ENCODE measurements around the gene ANKRD27. TPM values are rescaled to one million over a fixed set of nuclear protein-coding genes. Genes with fewer than 3 reads are reported as not detected.
"Not testable (repeated sequence)": the region's sequence is repeated elsewhere in the genome, so short reads cannot be mapped to it uniquely, and the experiment has no call there.

Gene ANKRD27
- total RNA-seq, 4 donors from 2014 or later, result 22.7 to 38.5 (median 30.1) TPM

DNA sequence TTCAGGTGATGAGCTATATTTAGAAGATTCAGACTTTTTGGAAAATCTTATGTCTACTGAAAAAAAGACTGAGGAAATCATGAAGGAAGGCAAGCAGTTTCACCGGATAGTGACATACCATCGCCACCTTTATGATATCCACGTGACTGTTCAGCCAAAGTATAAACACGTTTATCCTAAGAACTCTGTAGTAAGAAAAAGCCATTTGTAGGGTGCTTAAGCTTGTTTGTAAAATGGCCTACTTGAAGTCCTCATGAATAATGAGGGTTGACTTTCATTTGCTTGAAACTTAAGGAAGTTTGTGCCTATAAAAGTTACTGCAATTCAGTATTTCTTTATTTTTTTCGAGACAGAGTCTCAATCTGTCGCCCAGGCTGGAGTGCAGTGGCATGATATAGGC is 36.8 kb upstream of the ANKRD27 start:
- ATAC-seq (ENCODE audit: low FRiP score), result no peak
- TF ChIP-seq, protein P1, sequence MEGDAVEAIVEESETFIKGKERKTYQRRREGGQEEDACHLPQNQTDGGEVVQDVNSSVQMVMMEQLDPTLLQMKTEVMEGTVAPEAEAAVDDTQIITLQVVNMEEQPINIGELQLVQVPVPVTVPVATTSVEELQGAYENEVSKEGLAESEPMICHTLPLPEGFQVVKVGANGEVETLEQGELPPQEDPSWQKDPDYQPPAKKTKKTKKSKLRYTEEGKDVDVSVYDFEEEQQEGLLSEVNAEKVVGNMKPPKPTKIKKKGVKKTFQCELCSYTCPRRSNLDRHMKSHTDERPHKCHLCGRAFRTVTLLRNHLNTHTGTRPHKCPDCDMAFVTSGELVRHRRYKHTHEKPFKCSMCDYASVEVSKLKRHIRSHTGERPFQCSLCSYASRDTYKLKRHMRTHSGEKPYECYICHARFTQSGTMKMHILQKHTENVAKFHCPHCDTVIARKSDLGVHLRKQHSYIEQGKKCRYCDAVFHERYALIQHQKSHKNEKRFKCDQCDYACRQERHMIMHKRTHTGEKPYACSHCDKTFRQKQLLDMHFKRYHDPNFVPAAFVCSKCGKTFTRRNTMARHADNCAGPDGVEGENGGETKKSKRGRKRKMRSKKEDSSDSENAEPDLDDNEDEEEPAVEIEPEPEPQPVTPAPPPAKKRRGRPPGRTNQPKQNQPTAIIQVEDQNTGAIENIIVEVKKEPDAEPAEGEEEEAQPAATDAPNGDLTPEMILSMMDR (IDR thresholded peaks at IDR 0.05), result no peak
- no peak for DNase-seq (ENCODE audit: low spot score)

DNA sequence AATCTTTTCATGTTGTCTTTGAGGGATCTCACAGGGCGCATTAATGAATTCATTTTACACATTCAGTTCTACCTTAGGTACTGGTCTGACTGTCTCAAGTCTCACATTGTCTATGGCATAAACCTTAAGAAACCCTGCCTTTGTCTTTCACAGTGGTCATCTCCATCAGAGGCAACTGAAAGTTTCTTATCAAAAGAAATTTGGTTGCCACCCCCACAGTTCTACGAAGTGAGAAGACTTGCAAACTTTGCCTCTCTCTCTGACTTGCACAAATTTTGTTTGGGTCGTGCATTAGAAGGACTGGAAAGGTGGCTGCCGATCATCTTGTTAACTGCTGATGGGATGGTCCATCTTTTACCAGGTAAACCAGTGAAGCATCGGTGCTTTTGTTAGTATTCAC is 34.1 kb upstream of the ANKRD27 start:
- ATAC-seq (ENCODE audit: low FRiP score), result no peak
- DNase-seq (ENCODE audit: low spot score), result no peak
- TF ChIP-seq, protein P1 (IDR thresholded peaks at IDR 0.05), result no peak

DNA sequence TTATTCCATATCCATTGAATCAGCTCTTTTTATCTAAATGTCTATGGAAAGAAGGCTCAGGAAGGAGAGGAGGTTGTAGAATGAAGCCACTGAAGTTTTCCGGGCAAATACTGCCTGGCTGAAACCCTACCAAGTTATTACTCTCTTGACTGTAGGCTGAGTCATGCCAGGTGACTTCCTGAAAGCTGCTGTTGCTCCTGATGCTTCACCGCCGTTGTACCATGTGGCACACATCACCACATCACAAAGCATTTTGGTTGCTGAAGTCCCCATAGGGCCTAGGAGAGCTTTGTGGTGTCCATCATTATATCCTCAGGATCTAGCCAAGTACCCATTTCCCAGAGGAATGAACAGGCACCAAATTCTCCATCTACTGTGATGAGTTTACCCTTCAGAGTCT is 33.5 kb upstream of the ANKRD27 start:
- ATAC-seq (ENCODE audit: low FRiP score), result no peak
- TF ChIP-seq, protein P1 (IDR thresholded peaks at IDR 0.05), result no peak
- no peak for DNase-seq (ENCODE audit: low spot score)

DNA sequence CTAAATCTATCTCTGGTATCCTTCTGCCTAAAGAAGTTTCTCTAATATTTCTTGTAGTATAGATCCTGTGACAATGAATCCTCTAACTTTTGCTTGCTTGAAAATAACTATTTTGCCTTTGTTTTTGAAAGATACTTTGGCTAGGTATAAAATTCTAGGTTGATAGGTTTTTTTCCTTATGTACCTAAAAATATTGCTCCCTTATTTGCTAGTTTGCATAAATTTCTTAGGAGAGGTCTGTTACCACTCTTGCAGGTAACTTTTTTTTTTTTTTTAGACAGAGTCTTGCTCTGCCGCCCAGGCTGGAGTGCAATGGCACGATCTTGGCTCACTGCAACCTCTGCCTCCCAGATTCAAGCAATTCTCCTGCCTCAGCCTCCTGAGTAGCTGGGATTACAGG is 29.0 kb upstream of the ANKRD27 start:
- ATAC-seq (ENCODE audit: low FRiP score); DNase-seq (ENCODE audit: low spot score): not testable (repeated sequence)

DNA sequence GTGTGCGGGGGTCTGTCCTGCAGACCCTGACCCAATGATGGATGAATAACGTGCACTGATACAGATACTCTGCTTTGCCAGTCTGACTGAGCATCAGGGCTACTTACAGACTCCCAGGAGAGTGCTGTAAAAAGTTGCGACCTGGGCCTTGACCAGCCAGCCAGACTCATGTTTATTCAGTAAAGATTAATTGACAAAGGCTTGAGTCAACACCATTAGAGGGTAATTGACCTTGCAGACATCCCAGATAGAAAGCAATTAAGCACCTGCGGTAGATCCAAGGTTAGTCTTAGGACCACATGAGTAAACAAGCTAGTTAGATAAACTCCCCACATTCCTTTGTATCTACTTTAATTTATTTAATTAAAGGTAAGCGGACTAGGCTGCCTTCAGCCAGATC is 27.0 kb upstream of the ANKRD27 start:
- TF ChIP-seq, protein P1 (IDR thresholded peaks at IDR 0.05), result no peak
- DNase-seq (ENCODE audit: low spot score) (no peak), ATAC-seq (ENCODE audit: low FRiP score) (no peak)

DNA sequence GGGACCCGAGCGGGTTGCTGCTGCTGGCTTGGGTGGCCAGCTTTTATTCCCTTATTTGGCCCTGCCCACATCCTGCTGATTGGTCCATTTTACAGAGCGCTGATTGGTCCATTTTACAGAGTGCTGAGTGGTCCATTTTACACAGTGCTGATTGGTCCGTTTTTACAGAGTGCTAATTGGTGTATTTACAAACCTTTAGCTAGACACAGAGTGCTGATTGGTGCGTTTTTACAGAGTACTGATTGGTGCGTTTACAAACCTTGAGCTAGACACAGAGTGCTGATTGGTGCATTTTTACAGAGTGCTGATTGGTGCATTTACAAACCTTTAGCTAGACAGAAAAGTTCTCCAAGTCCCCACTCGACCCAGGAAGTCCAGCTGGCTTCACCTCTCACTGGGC is 25.1 kb upstream of the ANKRD27 start:
- not testable (repeated sequence) for DNase-seq (ENCODE audit: low spot score); ATAC-seq (ENCODE audit: low FRiP score)

DNA sequence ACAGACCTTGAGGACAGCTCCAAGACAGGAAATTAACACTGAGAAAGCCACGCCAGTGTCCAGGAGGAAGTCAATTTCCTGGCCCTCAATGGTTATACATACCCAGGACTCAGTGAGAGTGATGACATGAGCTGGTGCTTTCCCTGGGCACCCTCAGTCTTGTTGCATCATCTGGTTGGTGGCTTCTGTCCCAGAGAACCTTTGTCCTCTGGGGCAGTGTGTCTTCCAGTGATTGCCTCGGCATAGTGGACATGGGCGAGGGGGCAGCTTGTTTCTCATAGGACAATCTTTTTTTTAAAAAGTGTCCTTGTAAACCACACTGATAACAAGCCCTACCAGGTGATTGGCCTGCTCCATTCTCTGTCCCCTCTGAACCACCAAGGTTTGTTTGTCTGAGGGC is 21.8 kb upstream of the ANKRD27 start:
- ATAC-seq (ENCODE audit: low FRiP score); DNase-seq (ENCODE audit: low spot score): not testable (repeated sequence)

DNA sequence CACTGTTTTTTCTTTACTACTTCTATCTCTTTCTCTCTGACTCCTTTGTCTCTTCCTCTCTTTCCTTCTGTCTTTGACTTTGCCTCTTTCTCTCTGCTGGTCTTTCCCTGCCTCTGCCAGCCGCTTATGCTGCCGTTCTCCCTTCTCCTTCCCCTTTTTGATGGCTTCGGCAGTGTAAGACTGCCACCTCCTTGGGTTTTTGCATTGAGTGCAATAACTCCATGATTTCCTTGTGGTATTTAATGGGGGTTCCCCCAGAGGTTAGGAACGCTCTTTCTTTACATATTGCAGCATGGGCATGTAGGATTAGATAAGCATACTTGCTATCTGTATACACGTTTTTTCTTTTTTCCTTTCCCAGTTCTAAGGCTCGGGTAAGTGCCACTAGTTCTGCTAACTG is 20.5 kb upstream of the ANKRD27 start:
- not testable (repeated sequence) for DNase-seq (ENCODE audit: low spot score); ATAC-seq (ENCODE audit: low FRiP score)

DNA sequence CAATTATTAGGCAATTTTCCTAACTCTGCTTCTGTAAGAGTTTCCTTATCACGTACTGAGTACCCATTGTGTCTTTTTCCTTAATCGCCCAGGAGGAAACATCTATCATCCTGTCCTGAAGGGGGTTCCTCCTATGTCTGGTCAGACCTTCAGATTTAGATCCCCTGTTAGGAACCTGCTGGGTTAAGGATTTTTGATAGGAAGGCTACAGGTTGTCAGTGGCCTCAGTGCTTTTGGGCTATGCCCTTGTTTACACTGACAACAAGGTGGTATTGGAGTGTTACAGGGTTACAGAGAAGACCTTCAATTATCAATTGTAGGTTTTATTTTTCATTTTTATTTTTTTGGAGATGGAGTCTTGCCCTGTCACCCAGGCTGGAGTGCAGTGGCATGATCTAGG is 19.9 kb upstream of the ANKRD27 start:
- not testable (repeated sequence) for DNase-seq (ENCODE audit: low spot score); ATAC-seq (ENCODE audit: low FRiP score)

DNA sequence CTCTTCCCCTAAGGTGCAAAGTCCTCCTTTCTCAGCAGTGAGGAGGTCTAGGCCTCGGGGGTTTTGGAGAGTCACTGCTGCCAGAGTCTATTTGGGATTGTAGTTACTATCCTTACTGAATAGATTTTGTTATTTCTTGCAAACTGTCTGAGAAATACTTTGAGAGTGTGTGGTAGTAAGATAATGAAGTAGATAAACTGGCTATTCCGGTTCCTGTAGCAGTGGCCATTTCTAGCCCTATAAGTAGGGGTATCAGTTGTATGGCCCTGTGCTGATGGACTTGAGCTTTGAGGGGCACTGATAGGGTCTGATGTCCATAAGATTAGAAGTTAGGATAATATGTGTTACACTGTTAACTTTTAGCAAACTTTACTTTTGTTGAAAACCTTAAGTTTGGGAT is 19.3 kb upstream of the ANKRD27 start:
- not testable (repeated sequence) for ATAC-seq (ENCODE audit: low FRiP score); DNase-seq (ENCODE audit: low spot score)

DNA sequence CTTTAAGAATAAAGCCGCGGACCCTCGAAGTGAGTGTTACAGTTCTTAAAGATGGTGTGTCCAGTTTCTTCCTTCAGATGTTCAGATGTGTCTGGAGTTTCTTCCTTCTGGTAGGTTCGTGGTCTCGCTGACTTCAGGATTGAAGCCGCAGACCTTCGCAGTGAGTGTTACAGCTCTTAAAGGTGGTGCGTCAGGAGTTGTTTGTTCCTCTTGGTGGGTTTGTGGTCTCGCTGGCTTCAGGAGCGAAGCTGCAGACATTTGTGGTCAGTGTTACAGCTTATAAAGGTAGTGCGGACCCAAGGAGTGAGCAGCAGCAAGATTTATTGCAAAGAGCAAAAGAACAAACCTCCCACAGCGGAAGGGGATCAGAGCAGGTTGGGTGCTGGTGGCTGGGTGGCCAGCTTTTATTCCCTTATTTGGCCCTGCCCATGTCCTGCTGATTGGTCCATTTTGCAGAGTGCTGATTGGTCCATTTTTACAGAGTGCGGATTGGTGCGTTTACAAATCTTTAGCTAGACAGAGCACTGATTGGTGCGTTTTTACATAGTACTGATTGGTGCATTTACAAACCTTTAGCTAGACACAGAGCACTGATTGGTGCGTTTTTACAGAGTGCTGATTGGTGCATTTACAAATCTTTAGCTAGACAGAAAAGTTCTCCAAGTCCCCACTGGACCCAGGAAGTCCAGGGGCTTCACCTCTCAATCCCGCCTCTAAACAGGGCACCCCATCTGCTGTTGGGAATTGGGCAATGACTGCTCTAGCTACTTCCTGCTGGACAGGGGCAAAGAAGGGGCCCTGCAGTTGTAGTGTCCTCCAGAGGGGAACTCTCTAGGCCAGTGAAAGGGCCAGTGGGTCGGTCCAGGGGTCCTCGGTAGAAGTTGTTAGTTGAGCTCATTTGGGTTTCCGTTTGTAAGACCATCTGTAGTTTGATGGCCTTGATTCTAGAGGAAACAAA is 18.4 kb upstream of the ANKRD27 start:
- not testable (repeated sequence) for DNase-seq (ENCODE audit: low spot score); ATAC-seq (ENCODE audit: low FRiP score)
